ENCODE results near the gene MAPRE2.
"Not testable (repeated sequence)": the region's sequence is repeated elsewhere in the genome, so short reads cannot be mapped to it uniquely, and the experiment has no call there.

The MAPRE2 gene

GRCh38 chr18:35153609-35154272 is 112.5 kb downstream of the MAPRE2 start:
- no peak for DNase-seq (ENCODE audit: low read depth, low spot score)

- no peak for DNase-seq (ENCODE audit: low read depth, low spot score)
These were observed 114.3 kb downstream of the MAPRE2 start for GRCh38 chr18:35155398-35156117.

- DNase-seq (ENCODE audit: low read depth, low spot score), result no peak
These were observed 116.0 kb downstream of the MAPRE2 start for GRCh38 chr18:35157181-35157580.

GRCh38 chr18:35158728-35159450 is 117.7 kb downstream of the MAPRE2 start:
- no peak for DNase-seq (ENCODE audit: low read depth, low spot score)

GRCh38 chr18:35159782-35160181 is 118.6 kb downstream of the MAPRE2 start:
- no peak for DNase-seq (ENCODE audit: low read depth, low spot score)

- DNase-seq (ENCODE audit: low read depth, low spot score), result no peak
These were observed 120.3 kb downstream of the MAPRE2 start for GRCh38 chr18:35161485-35161884.

GRCh38 chr18:35161934-35162333 is 120.7 kb downstream of the MAPRE2 start:
- no peak for DNase-seq (ENCODE audit: low read depth, low spot score)

- DNase-seq (ENCODE audit: low read depth, low spot score), result no peak
These were observed 121.9 kb downstream of the MAPRE2 start for GRCh38 chr18:35163014-35163539.

- no peak for DNase-seq (ENCODE audit: low read depth, low spot score)
These were observed 122.5 kb downstream of the MAPRE2 start for GRCh38 chr18:35163721-35164120.

GRCh38 chr18:35164133-35164532 is 122.9 kb downstream of the MAPRE2 start:
- DNase-seq (ENCODE audit: low read depth, low spot score), result no peak

GRCh38 chr18:35167332-35167731 is 126.1 kb downstream of the MAPRE2 start:
- DNase-seq (ENCODE audit: low read depth, low spot score), result no peak

GRCh38 chr18:35167857-35168256 is 126.6 kb downstream of the MAPRE2 start:
- DNase-seq (ENCODE audit: low read depth, low spot score), result no peak

GRCh38 chr18:35170323-35170722 is 129.1 kb downstream of the MAPRE2 start:
- not testable (repeated sequence) for DNase-seq (ENCODE audit: low read depth, low spot score)

- DNase-seq (ENCODE audit: low read depth, low spot score), result no peak
These were observed 130.2 kb downstream of the MAPRE2 start for GRCh38 chr18:35171315-35171987.

GRCh38 chr18:35172009-35172408 is 130.8 kb downstream of the MAPRE2 start:
- no peak for DNase-seq (ENCODE audit: low read depth, low spot score)

GRCh38 chr18:35172451-35173035 is 131.3 kb downstream of the MAPRE2 start:
- no peak for DNase-seq (ENCODE audit: low read depth, low spot score)

- DNase-seq (ENCODE audit: low read depth, low spot score), result peak; percentile 3
These were observed 133.0 kb downstream of the MAPRE2 start for GRCh38 chr18:35174093-35174731.

- DNase-seq (ENCODE audit: low read depth, low spot score), result no peak
These were observed 133.5 kb downstream of the MAPRE2 start for GRCh38 chr18:35174745-35175144.

GRCh38 chr18:35176925-35177324 is 135.7 kb downstream of the MAPRE2 start:
- no peak for DNase-seq (ENCODE audit: low read depth, low spot score)

- no peak for DNase-seq (ENCODE audit: low read depth, low spot score)
These were observed 137.0 kb downstream of the MAPRE2 start for GRCh38 chr18:35178260-35178659.

- no peak for DNase-seq (ENCODE audit: low read depth, low spot score)
These were observed 138.7 kb downstream of the MAPRE2 start for GRCh38 chr18:35179906-35180305.

All from iPS DF 19.7 (cell line).